ENCODE measurements around the gene HS2ST1. TPM values are rescaled to one million over a fixed set of nuclear protein-coding genes. Genes with fewer than 3 reads are reported as not detected.

HS2ST1 gene
- total and polyA plus RNA-seq, 2 donors (not counting 3 experiments of a cell fraction or from before 2014, with no cell fraction given), result 5.5 to 31.2 TPM

DNA sequence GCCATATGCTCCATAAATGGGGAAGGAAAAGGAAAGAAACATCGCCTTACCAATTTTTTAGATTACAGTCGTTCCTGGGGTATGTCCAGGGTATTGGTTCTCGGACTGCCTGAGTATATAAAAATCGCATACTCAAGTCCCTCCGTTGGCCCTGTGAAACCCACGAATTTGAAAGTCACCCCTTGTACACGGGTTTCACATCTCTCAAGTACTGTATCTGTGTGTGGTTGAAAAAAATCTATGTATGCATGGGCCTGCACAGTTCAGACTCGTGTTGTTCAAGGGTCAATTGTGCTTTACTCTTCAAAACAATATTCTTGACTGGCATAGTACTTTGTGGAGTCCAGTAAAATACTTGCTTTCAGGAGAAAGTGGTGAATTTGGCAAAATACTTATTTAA, 171.7 kb downstream of the HS2ST1 start:
- Histone ChIP-seq H2AFZ (ENCODE audit: low read depth, low read length) (no peak overlapping the region), H3K9me3 (replicated peaks; ENCODE audit: control insufficient read depth, insufficient read depth, low read length) (no peaks in the 10 kb centered on the region), H3K9ac (replicated peaks; ENCODE audit: extremely low read depth, insufficient read depth, low read length) (no peak overlapping the region), H3K9me1 (replicated peaks; ENCODE audit: control insufficient read depth, extremely low read depth, insufficient read depth, low read length) (no peaks in the 10 kb centered on the region), H3K27me3 (ENCODE audit: control insufficient read depth in 2 of 2, insufficient read depth in 2 of 2, low read length in 2 of 2) (no peaks in the 10 kb centered on the region), H3K4me2 (ENCODE audit: insufficient read depth, low read length) (no peak overlapping the region), H3K27ac (ENCODE audit: insufficient read depth, low read depth, low read length) (no peak overlapping the region), H3K4me3 (replicated peaks in 1 of 3; ENCODE audit: insufficient read depth in 1 of 3, low read depth in 1 of 3, low read length in 3 of 3) (no peak overlapping the region), H4K20me1 (replicated peaks; ENCODE audit: control insufficient read depth, extremely low read depth, insufficient read depth, low read length) (no peaks in the 10 kb centered on the region), H3K4me1 (ENCODE audit: control insufficient read depth, extremely low read depth, insufficient read depth, low read length) (no peaks in the 10 kb centered on the region), H3K36me3 (ENCODE audit: control insufficient read depth in 2 of 2, extremely low read depth in 1 of 2, insufficient read depth in 2 of 2, low read length in 2 of 2) (no peaks in the 10 kb centered on the region), H3K79me2 (ENCODE audit: control insufficient read depth, insufficient read depth, low read length) (no peaks in the 10 kb centered on the region)
- dilution Hi-C loops (cut with MboI; ENCODE audit: extremely low pct_ligation_motif_present, low sequenced_read_pairs) (no loop called here), intact Hi-C loops (cut with micrococcal nuclease) (loop anchor here (10.0 kb wide), 1 partner anchor 611 kb away; no protein-coding TSS in a partner anchor)
- FAIRE-seq (no peak), DNase-seq (ENCODE audit: low read depth, low spot score) (no peak)
- TF ChIP-seq EZH2 (IDR thresholded peaks at IDR 0.05; ENCODE audit: borderline replicate concordance, low read depth, low read length, severe bottlenecking) (no peak), FOS (IDR thresholded peaks at IDR 0.05; ENCODE audit: borderline replicate concordance, insufficient read depth, low read length) (no peak), POLR2A (IDR thresholded peaks at IDR 0.05; ENCODE audit: low read depth, low read length) (no peak), GATA2 (IDR thresholded peaks at IDR 0.05; ENCODE audit: insufficient read depth, insufficient read length, low read depth, low read length) (no peak), POLR2AphosphoS5 (IDR thresholded peaks at IDR 0.05; ENCODE audit: insufficient read depth, low read depth, low read length) (no peak), MYC (IDR thresholded peaks at IDR 0.05; ENCODE audit: low read depth, low read length) (no peak), JUN (IDR thresholded peaks at IDR 0.05; ENCODE audit: borderline replicate concordance, insufficient read depth, insufficient read length, low read depth) (no peak)
- TF ChIP-seq, protein P1, sequence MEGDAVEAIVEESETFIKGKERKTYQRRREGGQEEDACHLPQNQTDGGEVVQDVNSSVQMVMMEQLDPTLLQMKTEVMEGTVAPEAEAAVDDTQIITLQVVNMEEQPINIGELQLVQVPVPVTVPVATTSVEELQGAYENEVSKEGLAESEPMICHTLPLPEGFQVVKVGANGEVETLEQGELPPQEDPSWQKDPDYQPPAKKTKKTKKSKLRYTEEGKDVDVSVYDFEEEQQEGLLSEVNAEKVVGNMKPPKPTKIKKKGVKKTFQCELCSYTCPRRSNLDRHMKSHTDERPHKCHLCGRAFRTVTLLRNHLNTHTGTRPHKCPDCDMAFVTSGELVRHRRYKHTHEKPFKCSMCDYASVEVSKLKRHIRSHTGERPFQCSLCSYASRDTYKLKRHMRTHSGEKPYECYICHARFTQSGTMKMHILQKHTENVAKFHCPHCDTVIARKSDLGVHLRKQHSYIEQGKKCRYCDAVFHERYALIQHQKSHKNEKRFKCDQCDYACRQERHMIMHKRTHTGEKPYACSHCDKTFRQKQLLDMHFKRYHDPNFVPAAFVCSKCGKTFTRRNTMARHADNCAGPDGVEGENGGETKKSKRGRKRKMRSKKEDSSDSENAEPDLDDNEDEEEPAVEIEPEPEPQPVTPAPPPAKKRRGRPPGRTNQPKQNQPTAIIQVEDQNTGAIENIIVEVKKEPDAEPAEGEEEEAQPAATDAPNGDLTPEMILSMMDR (IDR thresholded peaks at IDR 0.05; ENCODE audit: extremely low read depth in 1 of 2, insufficient read depth in 1 of 2, low read depth in 1 of 2, low read length in 2 of 2), result no peak
- TF ChIP-seq, protein P2, sequence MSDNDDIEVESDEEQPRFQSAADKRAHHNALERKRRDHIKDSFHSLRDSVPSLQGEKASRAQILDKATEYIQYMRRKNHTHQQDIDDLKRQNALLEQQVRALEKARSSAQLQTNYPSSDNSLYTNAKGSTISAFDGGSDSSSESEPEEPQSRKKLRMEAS (IDR thresholded peaks at IDR 0.05; ENCODE audit: insufficient read depth, insufficient read length), result no peak
- BruUV-seq (replicated peaks), result no TSS peak
- ChIA-PET POLR2A (no interaction called here), CTCF (interaction anchor here (0.5 to 6.6 kb wide), 8 partner anchors 8 to 333 kb away, joined by 3 to 126 read pairs (median 9); partner anchors contain the start of genes HS2ST1 and SELENOF)
